ENCODE data around the gene COX20.

Gene COX20

DNA sequence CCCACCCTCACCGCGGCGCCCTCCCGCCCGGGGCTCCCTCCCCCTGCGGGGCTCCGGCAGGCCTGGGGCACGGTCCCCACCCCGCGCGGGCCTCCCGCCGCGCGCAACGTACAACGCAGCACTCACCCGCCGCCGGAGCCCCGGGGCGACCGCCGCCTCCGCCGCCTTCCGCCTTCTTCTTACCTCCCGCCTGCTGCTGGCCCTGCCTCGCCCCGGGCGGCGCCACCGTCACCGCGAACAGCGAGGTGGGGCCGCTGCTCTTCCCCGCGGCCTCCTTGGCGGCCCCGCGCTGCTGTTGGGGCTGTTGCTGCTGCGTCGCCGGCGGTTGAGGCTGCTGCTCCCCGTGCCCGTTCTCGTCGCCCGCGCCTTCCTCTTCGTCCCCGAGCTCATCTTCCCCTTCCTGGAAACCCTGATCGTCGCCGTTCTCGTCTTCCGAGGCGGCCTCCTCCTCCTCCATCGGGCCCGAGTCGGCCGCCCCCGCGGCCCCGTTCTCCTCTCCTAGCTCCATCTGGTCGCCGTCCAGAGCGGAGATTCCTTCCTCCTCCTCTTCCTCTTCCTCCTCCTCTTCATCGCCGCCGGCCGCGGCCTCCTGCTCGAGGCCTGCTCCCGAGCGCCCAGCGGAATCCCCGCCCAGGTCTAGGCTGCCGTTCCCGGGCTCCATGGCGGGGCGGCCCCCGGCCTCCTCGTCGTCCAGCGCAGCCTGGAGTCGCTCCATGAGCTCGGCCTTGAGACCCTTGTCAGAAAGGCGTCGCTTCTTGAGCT, 28.2 kb downstream of the COX20 start:
- H3K4me3 ChIP-seq (ENCODE audit: control insufficient read depth, low read depth, low read length), result peak overlapping the region; percentile 91
- DNase-seq (ENCODE audit: low read depth), result peak; percentile 8
- TF ChIP-seq CTCF (conservative IDR thresholded peaks at IDR 0.05; ENCODE audit: control insufficient read depth, insufficient read depth, low read depth, low read length), result no peak

GRCh38 chr1:244864253-244865027, 29.0 kb downstream of the COX20 start, which contains the start of gene HNRNPU:
TSS of gene HNRNPU (minus strand) at chr1:244864543. CDS start at chr1:244864307, 236 bp downstream.
- DNase-seq (ENCODE audit: low read depth), result peak; percentile 95
- TF ChIP-seq CTCF (conservative IDR thresholded peaks at IDR 0.05; ENCODE audit: control insufficient read depth, insufficient read depth, low read depth, low read length), result peak; percentile 15
- H3K4me3 ChIP-seq (ENCODE audit: control insufficient read depth, low read depth, low read length), result peak within 1 kb of the TSS; percentile 91

DNA sequence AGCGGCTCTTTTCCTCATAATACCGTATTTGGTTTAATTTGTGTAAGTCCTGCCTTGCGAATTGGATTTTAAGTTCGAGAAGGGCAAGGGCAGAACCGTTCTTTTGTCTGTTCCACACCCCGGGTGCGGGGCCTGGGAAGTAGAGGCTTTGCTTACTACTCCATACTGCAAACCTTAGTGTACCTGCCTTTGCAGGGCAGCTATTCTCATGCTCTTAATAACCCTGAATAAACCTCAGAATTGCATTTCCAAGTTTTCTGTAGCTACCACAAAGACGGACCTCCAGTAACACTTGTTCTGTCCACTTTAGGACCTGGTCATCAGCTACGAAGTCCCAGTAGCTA, 29.5 kb downstream of the COX20 start:
- DNase-seq (ENCODE audit: low read depth), result no peak

GRCh38 chr1:244865820-244866219, 30.4 kb downstream of the COX20 start:
- H3K4me3 ChIP-seq (ENCODE audit: control insufficient read depth, low read depth, low read length), result no peak overlapping the region
- no peak for DNase-seq (ENCODE audit: low read depth)
- no peak for TF ChIP-seq CTCF (conservative IDR thresholded peaks at IDR 0.05; ENCODE audit: control insufficient read depth, insufficient read depth, low read depth, low read length)

More for the DNA sequence above, 29.5 kb downstream of the COX20 start:
- no peak for TF ChIP-seq CTCF (conservative IDR thresholded peaks at IDR 0.05; ENCODE audit: control insufficient read depth, insufficient read depth, low read depth, low read length)
- peak overlapping the region; percentile 91 for H3K4me3 ChIP-seq (ENCODE audit: control insufficient read depth, low read depth, low read length)

DNA sequence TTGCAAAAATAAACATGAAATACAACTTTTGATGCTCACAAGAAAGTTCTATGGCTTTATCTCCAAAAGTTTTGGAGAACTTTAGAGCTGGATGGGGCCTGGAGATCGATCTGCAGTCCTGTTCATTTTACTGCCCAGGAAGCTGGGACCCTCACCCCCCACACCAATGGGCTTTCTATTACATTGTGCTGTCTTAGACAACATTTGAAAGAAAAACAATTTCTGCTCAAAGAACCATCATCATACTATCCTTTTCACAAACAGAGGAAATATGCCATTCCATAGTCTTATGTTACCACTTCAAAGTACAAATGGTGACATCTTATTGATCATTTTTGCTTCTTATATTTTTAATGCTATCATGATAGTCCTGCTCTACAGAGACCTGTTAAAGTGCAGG, 30.9 kb downstream of the COX20 start:
- DNase-seq (ENCODE audit: low read depth), result no peak
- TF ChIP-seq CTCF (conservative IDR thresholded peaks at IDR 0.05; ENCODE audit: control insufficient read depth, insufficient read depth, low read depth, low read length), result no peak
- H3K4me3 ChIP-seq (ENCODE audit: control insufficient read depth, low read depth, low read length), result no peak overlapping the region

GRCh38 chr1:244868484-244869363, 33.3 kb downstream of the COX20 start:
- H3K4me3 ChIP-seq (ENCODE audit: control insufficient read depth, low read depth, low read length), result no peak overlapping the region
- DNase-seq (ENCODE audit: low read depth), result no peak
- no peak for TF ChIP-seq CTCF (conservative IDR thresholded peaks at IDR 0.05; ENCODE audit: control insufficient read depth, insufficient read depth, low read depth, low read length)

Data from fibroblast of mammary gland (primary cell).